ENCODE data around the gene KCNAB1.

DNA sequence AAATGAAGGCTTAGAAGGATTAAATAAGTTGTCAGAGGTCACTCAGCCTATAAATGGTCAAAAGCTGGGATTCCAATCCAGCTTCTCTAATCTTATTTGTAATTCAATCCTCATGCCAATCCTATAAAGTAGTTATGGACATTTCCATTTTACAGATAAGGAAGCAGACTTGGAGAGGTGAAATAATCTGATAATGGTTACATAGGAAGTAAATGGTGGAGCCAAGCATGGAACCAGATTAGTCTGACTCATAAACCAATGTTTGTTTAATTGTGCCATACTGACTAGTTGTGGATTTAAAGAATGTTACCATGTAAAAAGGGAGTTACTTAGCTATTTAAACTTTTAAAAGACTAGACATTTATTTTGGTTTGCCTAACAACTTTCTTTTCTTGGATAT lies 59.7 kb downstream of the KCNAB1 start:
- no peak for TF ChIP-seq CTCF (conservative IDR thresholded peaks at IDR 0.05; ENCODE audit: low read depth, low read length)
- no peak for TF ChIP-seq EZH2 (IDR thresholded peaks at IDR 0.05; ENCODE audit: low read length, unreplicated experiment)
- no peak for TF ChIP-seq EZH2phosphoT487 (IDR thresholded peaks at IDR 0.05; ENCODE audit: borderline replicate concordance, low read length)

Measured in PC-3 (cell line).